ENCODE measurements around the gene C12orf60.

GRCh38 chr12:14825256-14825655 lies 21.8 kb downstream of the C12orf60 start:
- TF ChIP-seq EZH2phosphoT487 (IDR thresholded peaks at IDR 0.05; ENCODE audit: low read depth, severe bottlenecking, unreplicated experiment) (no peak), EZH2 (IDR thresholded peaks at IDR 0.05; ENCODE audit: borderline replicate concordance) (no peak)
- TF ChIP-seq, protein P1, sequence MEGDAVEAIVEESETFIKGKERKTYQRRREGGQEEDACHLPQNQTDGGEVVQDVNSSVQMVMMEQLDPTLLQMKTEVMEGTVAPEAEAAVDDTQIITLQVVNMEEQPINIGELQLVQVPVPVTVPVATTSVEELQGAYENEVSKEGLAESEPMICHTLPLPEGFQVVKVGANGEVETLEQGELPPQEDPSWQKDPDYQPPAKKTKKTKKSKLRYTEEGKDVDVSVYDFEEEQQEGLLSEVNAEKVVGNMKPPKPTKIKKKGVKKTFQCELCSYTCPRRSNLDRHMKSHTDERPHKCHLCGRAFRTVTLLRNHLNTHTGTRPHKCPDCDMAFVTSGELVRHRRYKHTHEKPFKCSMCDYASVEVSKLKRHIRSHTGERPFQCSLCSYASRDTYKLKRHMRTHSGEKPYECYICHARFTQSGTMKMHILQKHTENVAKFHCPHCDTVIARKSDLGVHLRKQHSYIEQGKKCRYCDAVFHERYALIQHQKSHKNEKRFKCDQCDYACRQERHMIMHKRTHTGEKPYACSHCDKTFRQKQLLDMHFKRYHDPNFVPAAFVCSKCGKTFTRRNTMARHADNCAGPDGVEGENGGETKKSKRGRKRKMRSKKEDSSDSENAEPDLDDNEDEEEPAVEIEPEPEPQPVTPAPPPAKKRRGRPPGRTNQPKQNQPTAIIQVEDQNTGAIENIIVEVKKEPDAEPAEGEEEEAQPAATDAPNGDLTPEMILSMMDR (IDR thresholded peaks at IDR 0.05; ENCODE audit: poor library complexity) = no peak
